Stimulated activated naive CD4-positive, alpha-beta T cell treated with Interleukin-2 at 50 U/mL for 16 hours (primary cell): Measurements from ENCODE around the gene ERCC6L2.

Source experiments
- DNase-seq: peaks from one replicate; lab custom pipeline; 2025; lab: John Stamatoyannopoulos, UW

ERCC6L2 gene

GRCh38 chr9:95979446-95979845 is 104.0 kb downstream of the ERCC6L2 start:
- DNase-seq = no peak

DNA sequence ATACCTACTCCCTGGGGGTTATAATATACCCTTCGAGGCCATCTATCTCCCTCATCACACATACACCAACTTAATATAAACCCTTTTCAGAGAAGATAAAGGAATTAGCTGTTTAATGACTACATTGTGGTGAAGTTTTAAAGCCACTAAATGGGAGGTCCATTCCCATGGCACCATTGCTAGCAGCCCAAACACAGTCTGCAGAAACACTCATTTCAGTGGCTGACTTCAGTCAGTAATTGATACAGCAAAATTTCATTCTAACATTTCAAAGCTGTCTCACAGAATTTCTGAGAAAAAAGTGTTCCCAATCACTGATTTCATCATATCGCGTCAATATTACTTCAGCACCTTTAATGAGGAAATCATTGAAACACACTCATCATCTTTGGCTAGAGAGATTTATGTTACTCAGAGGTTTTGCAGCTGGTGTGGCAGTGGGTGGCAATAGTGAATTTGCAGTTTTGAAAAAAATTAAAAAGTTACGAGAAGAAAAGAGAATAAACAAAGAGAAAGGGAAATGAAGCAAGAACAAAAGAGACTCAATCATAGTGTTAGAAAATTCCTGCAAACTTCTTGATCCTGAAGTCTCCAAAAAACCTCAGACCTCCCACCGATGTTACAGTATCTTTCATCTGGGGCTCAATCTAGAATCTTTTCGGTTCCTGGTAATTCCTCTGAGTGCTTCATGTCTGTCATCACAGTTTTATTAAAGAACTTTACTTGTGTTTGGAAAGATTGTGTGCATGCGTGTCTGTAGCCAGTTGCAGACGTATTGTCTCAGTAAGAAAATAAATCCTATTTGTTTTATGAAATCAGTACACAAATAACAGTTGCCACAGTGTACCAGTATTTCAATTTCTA is 105.0 kb downstream of the ERCC6L2 start:
- no peak for DNase-seq

DNA sequence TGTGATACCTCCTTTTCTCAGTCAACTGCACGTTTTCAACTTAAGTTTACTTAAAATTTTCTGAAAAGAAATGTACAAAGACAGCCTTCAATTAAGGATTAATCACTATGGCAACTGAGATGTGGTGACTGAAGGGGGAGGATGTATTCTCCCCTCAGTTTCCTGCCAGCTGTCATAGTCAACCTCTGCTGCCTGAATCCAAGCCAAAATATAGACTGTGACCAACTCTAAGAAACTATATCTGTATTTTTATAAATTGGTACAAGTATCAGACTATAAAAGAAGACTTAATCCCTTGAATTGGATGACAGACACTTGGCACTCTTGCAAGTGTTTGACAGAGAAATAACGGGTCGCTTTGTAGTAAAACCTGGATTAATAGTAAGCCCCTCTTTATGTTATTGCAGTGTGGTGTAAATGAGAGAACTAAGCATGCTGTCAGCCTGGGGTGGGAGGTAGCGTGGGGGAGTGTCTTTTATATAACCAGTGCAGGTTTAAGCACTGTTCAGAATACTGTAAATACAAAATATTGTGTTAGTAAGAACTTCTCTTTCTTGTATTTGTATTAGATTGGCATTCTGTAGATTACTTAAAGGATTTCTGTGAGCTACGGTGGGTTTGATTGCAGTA is 106.4 kb downstream of the ERCC6L2 start:
- no peak for DNase-seq

GRCh38 chr9:95985440-95986055 is 110.1 kb downstream of the ERCC6L2 start:
- DNase-seq = no peak

GRCh38 chr9:95989297-95989696 is 113.8 kb downstream of the ERCC6L2 start:
- no peak for DNase-seq

DNA sequence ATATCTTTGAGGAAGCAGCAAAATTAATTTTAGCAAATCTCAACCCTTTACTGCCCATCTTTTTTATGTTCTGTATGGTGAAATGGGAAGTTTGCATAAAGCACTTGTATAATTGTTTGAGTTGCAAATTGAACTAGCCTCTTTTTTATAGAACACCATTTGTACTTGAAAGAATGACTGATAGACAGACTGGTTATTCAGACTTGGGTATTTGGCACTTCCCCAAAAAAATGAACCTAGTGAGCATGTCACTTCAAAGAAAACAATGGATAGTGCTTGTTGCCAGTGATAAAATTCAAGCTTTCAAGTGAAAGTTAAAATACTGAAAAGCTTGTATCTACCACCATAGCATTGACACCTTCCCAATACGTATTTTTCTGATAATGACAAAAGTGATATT is 115.8 kb downstream of the ERCC6L2 start:
- no peak for DNase-seq

- DNase-seq = no peak
Observed at GRCh38 chr9:95992536-95992935, 117.0 kb downstream of the ERCC6L2 start.

GRCh38 chr9:95993337-95993736 is 117.8 kb downstream of the ERCC6L2 start:
- no peak for DNase-seq

- no peak for DNase-seq
Observed at GRCh38 chr9:95999390-95999789, 123.9 kb downstream of the ERCC6L2 start.

GRCh38 chr9:96004379-96004778 is 128.9 kb downstream of the ERCC6L2 start:
- no peak for DNase-seq

DNA sequence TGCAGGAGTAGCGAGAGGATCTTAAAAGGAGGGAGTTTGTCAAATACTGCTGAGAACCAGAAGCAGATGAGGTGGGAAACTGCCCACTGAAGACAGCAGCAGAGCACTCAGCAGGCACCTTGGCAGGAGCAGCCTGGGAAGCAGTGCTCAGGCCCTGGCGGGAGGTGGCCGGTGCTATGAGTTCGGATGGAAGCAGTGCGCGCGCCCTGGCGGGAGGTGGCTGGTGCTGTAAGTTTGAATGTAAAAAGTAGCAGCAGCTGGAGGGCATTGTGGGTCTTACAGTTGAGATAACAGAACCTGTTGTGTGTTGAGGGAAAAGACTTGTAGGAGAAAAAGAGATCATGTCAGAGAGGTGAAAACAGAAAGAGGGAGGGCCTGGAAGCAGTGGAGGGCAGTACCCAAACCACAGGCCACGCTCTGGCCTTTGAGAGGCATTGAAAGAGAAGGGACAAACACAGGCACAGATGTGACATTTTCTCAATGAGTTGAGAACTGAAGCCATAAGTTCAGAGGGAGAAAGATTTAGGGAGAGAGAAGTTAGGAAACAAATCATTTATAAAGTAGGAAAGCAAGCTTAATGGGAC is 130.9 kb downstream of the ERCC6L2 start:
- no peak for DNase-seq

- no peak for DNase-seq
Observed at GRCh38 chr9:96006961-96007360, 131.5 kb downstream of the ERCC6L2 start.

- no peak for DNase-seq
Observed at GRCh38 chr9:96008502-96009222, 133.2 kb downstream of the ERCC6L2 start.

DNA sequence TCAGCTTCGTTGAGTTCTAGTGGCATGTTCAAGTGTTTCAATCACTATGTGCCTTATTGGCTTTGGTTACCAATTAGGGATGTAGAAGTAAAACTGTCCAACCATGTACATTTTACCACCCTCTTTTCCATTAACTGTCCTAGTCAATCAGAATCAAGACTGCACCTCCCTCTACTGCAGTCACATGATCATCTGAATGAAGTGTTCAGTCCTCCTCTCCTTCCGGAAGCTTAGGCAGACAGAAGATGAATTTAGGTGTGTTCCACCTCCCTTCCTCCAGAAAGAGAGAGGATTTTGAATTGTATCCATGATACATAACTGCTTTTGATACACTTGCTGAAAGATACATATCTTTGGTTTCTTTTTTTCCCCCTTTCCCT is 133.7 kb downstream of the ERCC6L2 start:
- no peak for DNase-seq

- peak; percentile 34 for DNase-seq
Observed at GRCh38 chr9:96009690-96010472, 134.4 kb downstream of the ERCC6L2 start.

DNA sequence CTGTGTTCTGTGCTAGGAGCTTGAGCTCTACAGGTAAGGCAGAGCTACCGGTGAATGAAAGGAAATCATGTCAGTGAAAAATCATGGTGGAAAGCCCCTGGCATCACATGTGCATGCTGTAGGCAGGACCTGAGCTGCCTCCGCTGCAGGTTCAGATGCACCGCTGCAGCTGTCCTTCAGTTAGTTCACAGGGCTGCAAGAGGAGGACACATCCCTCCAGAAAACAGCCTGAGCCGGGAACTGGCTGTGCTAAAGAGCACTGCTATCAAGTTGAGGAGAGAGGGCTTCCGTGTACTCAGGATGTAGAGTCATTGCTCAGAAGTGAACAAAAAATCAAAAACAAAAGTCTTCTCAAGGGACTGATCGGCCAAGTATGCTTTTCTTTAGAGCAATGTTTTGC is 138.6 kb downstream of the ERCC6L2 start:
- DNase-seq = peak; percentile 35

- peak; percentile 48 for DNase-seq
Observed at GRCh38 chr9:96015876-96016686, 140.6 kb downstream of the ERCC6L2 start.
